Neural cell (in vitro differentiated cells): Measurements from ENCODE around the gene NOTCH4. TPM values are rescaled to one million over a fixed set of nuclear protein-coding genes. Genes with fewer than 3 reads are reported as not detected.

Experiments used
- H2AFZ ChIP-seq: fragments of 200-600, 300-800 bp; sonication (generic), shearing (Covaris generic); 2 replicates; pipeline ENCODE4 v1.6.0; 2014; ENCODE audit warnings: low read depth, mild to moderate bottlenecking, antibody characterized with exemption, low read length, moderate library complexity
- H3F3A ChIP-seq: fragments of 200-600 bp; shearing (Covaris generic); 2 replicates; pipeline ENCODE4 v1.6.1; 2016; ENCODE audit warnings: mild to moderate bottlenecking, moderate library complexity, mixed read lengths, antibody characterized with exemption, low read length; ENCODE audit not compliant: insufficient read depth, poor library complexity, severe bottlenecking
- H3K27ac ChIP-seq: fragments of 200-600, 300-800 bp; sonication (generic), shearing (Covaris generic); 2 replicates; pipeline ENCODE4 v1.5.1; 2014; ENCODE audit warnings: mild to moderate bottlenecking, low read length, moderate library complexity
- H3K27me3 ChIP-seq: fragments of 300-800, 200-600 bp; sonication (generic), shearing (Covaris generic); 2 replicates; pipeline ENCODE4 v1.6.0; 2014; ENCODE audit warnings: mild to moderate bottlenecking, low read depth, low read length, moderate library complexity; ENCODE audit not compliant: insufficient read depth
- H3K36me3 ChIP-seq: fragments of 300-800, 200-600 bp; sonication (generic), shearing (Covaris generic); 2 replicates; pipeline ENCODE4 v1.5.1; 2014; ENCODE audit warnings: mild to moderate bottlenecking, antibody characterized with exemption, low read length, moderate library complexity; ENCODE audit not compliant: insufficient read depth
- H3K4me2 ChIP-seq: fragments of 300-800, 200-600 bp; sonication (generic), shearing (Covaris generic); 2 replicates; pipeline ENCODE4 v1.6.0; 2014; ENCODE audit warnings: mild to moderate bottlenecking, low read length
- H3K4me3 ChIP-seq: fragments of 300-800, 200-600 bp; sonication (generic), shearing (Covaris generic); 2 replicates; pipeline ENCODE4 v1.5.1; 2014; ENCODE audit warnings: mild to moderate bottlenecking, low read length, moderate library complexity
- H3K79me2 ChIP-seq: fragments of 200-600 bp; shearing (Covaris generic); replicated peaks from 2 replicates; pipeline ENCODE4 v1.6.0; 2014; ENCODE audit warnings: mild to moderate bottlenecking, low read length, moderate library complexity; ENCODE audit not compliant: insufficient read depth
- H3K9ac ChIP-seq: fragments of 300-800, 200-600 bp; sonication (generic), shearing (Covaris generic); 2 replicates; pipeline ENCODE4 v1.6.1; 2016; ENCODE audit warnings: mild to moderate bottlenecking, low read length, mixed read lengths
- H3K9me2 ChIP-seq: fragments of 200-600 bp; shearing (Covaris generic); 2 replicates; pipeline ENCODE4 v1.6.1; 2016; ENCODE audit warnings: mild to moderate bottlenecking, low read length, mixed read lengths; ENCODE audit not compliant: insufficient read depth
- H3K9me3 ChIP-seq: fragments of 200-600, 300-800 bp; sonication (generic), shearing (Covaris generic); 2 replicates; pipeline ENCODE4 v1.6.1; 2016; ENCODE audit warnings: mild to moderate bottlenecking, mixed run types, low read length, moderate library complexity, mixed read lengths
- H4K20me1 ChIP-seq: fragments of 200-600 bp; shearing (Covaris generic); 2 replicates; pipeline ENCODE4 v1.6.1; 2016; ENCODE audit warnings: mild to moderate bottlenecking, mixed run types; ENCODE audit not compliant: insufficient read depth
- CTCF ChIP-seq: fragments of 450-650 bp; IDR thresholded peaks from 2 replicates; pipeline ENCODE4 v1.5.1; 2014; ENCODE audit warnings: antibody characterized with exemption, mild to moderate bottlenecking, moderate library complexity; ENCODE audit not compliant: poor library complexity, severe bottlenecking
- EP300 ChIP-seq: fragments of 450-650 bp; conservative IDR thresholded peaks from 2 replicates; pipeline ENCODE4 v1.6.1; 2014; ENCODE audit warnings: antibody characterized with exemption, mild to moderate bottlenecking, moderate library complexity; ENCODE audit not compliant: poor library complexity, severe bottlenecking
- EZH2 ChIP-seq: fragments of 200-600, 300-800 bp; shearing (Covaris generic), sonication (generic); IDR thresholded peaks from 2 replicates; pipeline ENCODE4 v1.6.1; 2014; ENCODE audit warnings: antibody characterized with exemption, low read length, borderline replicate concordance, mild to moderate bottlenecking; ENCODE audit not compliant: insufficient read depth, poor library complexity, severe bottlenecking
- MXI1 ChIP-seq: fragments of 450-650 bp; conservative IDR thresholded peaks from 2 replicates; pipeline ENCODE4 v1.6.1; 2014; ENCODE audit warnings: antibody characterized with exemption, mild to moderate bottlenecking; ENCODE audit not compliant: poor library complexity, severe bottlenecking
- POLR2AphosphoS5 ChIP-seq: IDR thresholded peaks from 2 replicates; pipeline ENCODE4 v1.6.1; 2012
- RAD21 ChIP-seq: fragments of 450-650 bp; conservative IDR thresholded peaks from 2 replicates; pipeline ENCODE4 v1.6.1; 2014; ENCODE audit warnings: antibody characterized with exemption, mild to moderate bottlenecking, moderate library complexity
- SMC3 ChIP-seq: fragments of 450-650 bp; conservative IDR thresholded peaks from 2 replicates; pipeline ENCODE4 v1.6.1; 2014; ENCODE audit warnings: antibody characterized with exemption, mild to moderate bottlenecking, moderate library complexity; ENCODE audit not compliant: poor library complexity
- TAF1 ChIP-seq: IDR thresholded peaks from 2 replicates; pipeline ENCODE4 v1.6.1; 2012; ENCODE audit warnings: low read depth
- polyA plus RNA-seq: library from polyadenylated mRNA; depleted of rRNA; stranded (reverse); fragments of >200 nt; gene quantifications from 2 replicates; pipeline ENCODE4 v1.2.3, GENCODE V29; 2014
- TF ChIP-seq, protein P1 (sequence below): IDR thresholded peaks from 2 replicates; pipeline ENCODE4 v1.6.1; 2012; ENCODE audit warnings: borderline replicate concordance

Gene NOTCH4
- polyA plus RNA-seq, 1 donor from 2014 or later: 5.5 TPM

DNA sequence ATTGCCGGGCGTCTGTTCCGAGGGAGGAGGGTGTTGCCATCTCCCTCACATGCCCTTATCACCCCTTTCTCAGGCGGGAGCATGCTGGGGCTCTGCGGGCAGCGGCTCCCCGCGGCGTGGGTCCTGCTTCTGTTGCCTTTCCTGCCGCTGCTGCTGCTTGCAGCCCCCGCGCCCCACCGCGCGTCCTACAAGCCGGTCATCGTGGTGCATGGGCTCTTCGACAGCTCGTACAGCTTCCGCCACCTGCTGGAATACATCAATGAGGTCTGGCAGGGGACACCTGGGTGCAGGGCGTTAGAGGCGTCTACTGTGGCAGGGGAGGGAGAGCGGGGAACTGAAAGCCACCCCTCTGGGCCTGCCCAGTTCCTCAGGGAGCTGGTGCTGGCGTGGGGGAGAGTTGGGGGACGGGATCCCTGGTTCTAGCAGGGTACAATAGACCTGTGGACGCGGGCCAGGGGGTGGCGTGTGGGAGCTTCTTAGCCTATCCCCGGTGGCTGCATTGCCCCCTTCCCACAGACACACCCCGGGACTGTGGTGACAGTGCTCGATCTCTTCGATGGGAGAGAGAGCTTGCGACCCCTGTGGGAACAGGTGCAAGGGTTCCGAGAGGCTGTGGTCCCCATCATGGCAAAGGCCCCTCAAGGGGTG, 69.2 kb downstream of the NOTCH4 start:
- Histone ChIP-seq H3K9ac (peak overlapping the region; percentile 86), H3K79me2 (peaks cover 9% of the 10 kb centered on the region), H3F3A (no peaks in the 10 kb centered on the region), H4K20me1 (no peaks in the 10 kb centered on the region), H3K36me3 (no peaks in the 10 kb centered on the region), H3K27me3 (peaks cover 28% of the 10 kb centered on the region), H2AFZ (peak overlapping the region; percentile 75), H3K27ac (peak overlapping the region; percentile 93), H3K9me3 (no peaks in the 10 kb centered on the region), H3K9me2 (no peaks in the 10 kb centered on the region), H3K4me2 (peak overlapping the region; percentile 82), H3K4me3 (peak overlapping the region; percentile 79)
- TF ChIP-seq CTCF (peak; percentile 79), SMC3 (peak; percentile 85), RAD21 (peak; percentile 75), EP300 (no peak), MXI1 (peak; percentile 61)
- TF ChIP-seq, protein P1, sequence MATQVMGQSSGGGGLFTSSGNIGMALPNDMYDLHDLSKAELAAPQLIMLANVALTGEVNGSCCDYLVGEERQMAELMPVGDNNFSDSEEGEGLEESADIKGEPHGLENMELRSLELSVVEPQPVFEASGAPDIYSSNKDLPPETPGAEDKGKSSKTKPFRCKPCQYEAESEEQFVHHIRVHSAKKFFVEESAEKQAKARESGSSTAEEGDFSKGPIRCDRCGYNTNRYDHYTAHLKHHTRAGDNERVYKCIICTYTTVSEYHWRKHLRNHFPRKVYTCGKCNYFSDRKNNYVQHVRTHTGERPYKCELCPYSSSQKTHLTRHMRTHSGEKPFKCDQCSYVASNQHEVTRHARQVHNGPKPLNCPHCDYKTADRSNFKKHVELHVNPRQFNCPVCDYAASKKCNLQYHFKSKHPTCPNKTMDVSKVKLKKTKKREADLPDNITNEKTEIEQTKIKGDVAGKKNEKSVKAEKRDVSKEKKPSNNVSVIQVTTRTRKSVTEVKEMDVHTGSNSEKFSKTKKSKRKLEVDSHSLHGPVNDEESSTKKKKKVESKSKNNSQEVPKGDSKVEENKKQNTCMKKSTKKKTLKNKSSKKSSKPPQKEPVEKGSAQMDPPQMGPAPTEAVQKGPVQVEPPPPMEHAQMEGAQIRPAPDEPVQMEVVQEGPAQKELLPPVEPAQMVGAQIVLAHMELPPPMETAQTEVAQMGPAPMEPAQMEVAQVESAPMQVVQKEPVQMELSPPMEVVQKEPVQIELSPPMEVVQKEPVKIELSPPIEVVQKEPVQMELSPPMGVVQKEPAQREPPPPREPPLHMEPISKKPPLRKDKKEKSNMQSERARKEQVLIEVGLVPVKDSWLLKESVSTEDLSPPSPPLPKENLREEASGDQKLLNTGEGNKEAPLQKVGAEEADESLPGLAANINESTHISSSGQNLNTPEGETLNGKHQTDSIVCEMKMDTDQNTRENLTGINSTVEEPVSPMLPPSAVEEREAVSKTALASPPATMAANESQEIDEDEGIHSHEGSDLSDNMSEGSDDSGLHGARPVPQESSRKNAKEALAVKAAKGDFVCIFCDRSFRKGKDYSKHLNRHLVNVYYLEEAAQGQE: no peak

GRCh38 chr6:32153564-32154513, 70.0 kb downstream of the NOTCH4 start, which contains the start of gene PPT2:
PPT2 (plus strand) TSS chr6:32154141; CDS start chr6:32154595, 454 bp downstream.
- H3K9ac ChIP-seq: peak within 1 kb of the TSS; percentile 86
- no peaks in the 10 kb centered on the region for H3K9me3 ChIP-seq
- no peaks in the 10 kb centered on the region for H3F3A ChIP-seq
- peaks cover 9% of the 10 kb centered on the region for H3K79me2 ChIP-seq
- peak within 1 kb of the TSS; percentile 79 for H3K4me3 ChIP-seq
- H3K27me3 ChIP-seq: peaks cover 36% of the 10 kb centered on the region
- peak within 1 kb of the TSS; percentile 88 for H3K4me2 ChIP-seq
- H3K9me2 ChIP-seq: no peaks in the 10 kb centered on the region
- H4K20me1 ChIP-seq: no peaks in the 10 kb centered on the region
- TF ChIP-seq TAF1 (no peak), CTCF (peak; percentile 42), EZH2 (no peak), EP300 (peak; percentile 89), POLR2AphosphoS5 (peak; percentile 89), MXI1 (peak; percentile 94), SMC3 (no peak), RAD21 (peak; percentile 30)
- TF ChIP-seq, protein P1: peak; percentile 86
- H3K27ac ChIP-seq: peak within 1 kb of the TSS; percentile 93
- peak within 1 kb of the TSS; percentile 75 for H2AFZ ChIP-seq
- H3K36me3 ChIP-seq: no peaks in the 10 kb centered on the region
